ENCODE results near the gene MACROD2. TPM values are rescaled to one million over a fixed set of nuclear protein-coding genes. Genes with fewer than 3 reads are reported as not detected.

The MACROD2 gene
- total and polyA plus RNA-seq, 2 of the 4 experiments (the other 2 are of a cell fraction) = not detected

DNA sequence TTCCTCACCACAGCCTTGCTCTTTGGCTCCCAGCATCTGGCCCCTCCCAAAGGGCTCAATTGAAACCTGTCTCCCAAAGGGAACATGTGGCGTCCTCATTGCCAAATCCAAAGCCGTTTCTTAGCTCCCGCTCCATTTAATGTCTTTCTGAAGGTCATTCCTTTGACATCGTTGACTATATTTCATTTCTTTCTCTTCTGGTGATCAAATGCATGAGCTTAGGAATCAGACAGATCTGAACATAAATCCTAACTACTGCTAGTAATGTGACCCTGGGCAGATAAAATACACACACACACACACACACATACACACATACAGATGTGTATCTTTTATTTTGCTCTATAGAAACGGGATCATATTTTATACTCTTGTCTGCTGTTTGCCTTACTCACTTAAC is 1306.8 kb downstream of the MACROD2 start:
- no peak overlapping the region for H3K9ac ChIP-seq (ENCODE audit: low read depth, low read length)
- H3K27me3 ChIP-seq (ENCODE audit: control insufficient read depth, insufficient read depth, low read length) = no peaks in the 10 kb centered on the region
- no peak overlapping the region for H3K23ac ChIP-seq (ENCODE audit: low read depth, low read length)
- no peaks in the 10 kb centered on the region for H4K20me1 ChIP-seq (ENCODE audit: insufficient read depth, low read length)
- intact Hi-C loops (cut with micrococcal nuclease) (no loop called here), in situ Hi-C loops (cut with MboI; ENCODE audit: low sequenced_read_pairs) (no loop called here), dilution Hi-C loops (cut with HindIII; ENCODE audit: low sequenced_read_pairs, unreplicated experiment) (no loop called here)
- H3K27ac ChIP-seq (ENCODE audit: insufficient read depth, low read length) = no peak overlapping the region
- no peak overlapping the region for H2AK5ac ChIP-seq (ENCODE audit: low read depth, low read length)
- DNase-seq (no peak), ATAC-seq (ENCODE audit: low read depth) (no peak)
- H3K4me2 ChIP-seq (ENCODE audit: low read depth, low read length) = no peak overlapping the region
- POLR2A ChIA-PET (ENCODE audit: unreplicated experiment) = no interaction called here
- no peak overlapping the region for H2BK5ac ChIP-seq (ENCODE audit: low read depth, low read length, poor library complexity, severe bottlenecking)
- H4K91ac ChIP-seq (ENCODE audit: insufficient read depth, low read depth, low read length) = no peak overlapping the region
- H4K5ac ChIP-seq (ENCODE audit: low read depth, low read length) = no peak overlapping the region
- H3K14ac ChIP-seq (replicated peaks; ENCODE audit: low read depth, low read length) = no peak overlapping the region
- no peak overlapping the region for H2BK20ac ChIP-seq (ENCODE audit: low read depth, low read length)
- H2AK9ac ChIP-seq (replicated peaks; ENCODE audit: low read depth, low read length, poor library complexity) = no peak overlapping the region
- no peaks in the 10 kb centered on the region for H3K36me3 ChIP-seq (ENCODE audit: control insufficient read depth, insufficient read depth, low read length)
- H3K56ac ChIP-seq (ENCODE audit: extremely low read depth, insufficient read depth, low read length) = no peak overlapping the region
- 70% methylated on average over 3 of the region's 5 CpGs; no CpG with 5 or more reads in 1 of the 2 experiments for WGBS, 2 experiments (ENCODE audit: extremely low coverage in 2 of 2, insufficient read length in 1 of 2)
- no peak overlapping the region for H3K4me3 ChIP-seq (ENCODE audit: insufficient read depth, low read depth, low read length)
- no peak for TF ChIP-seq FOS (IDR thresholded peaks at IDR 0.05; ENCODE audit: low read depth, low read length)
- no peak for TF ChIP-seq RFX5 (IDR thresholded peaks at IDR 0.05; ENCODE audit: low read depth, low read length)
- no peak for TF ChIP-seq MAFK (IDR thresholded peaks at IDR 0.05; ENCODE audit: low read depth, low read length)
- no peak for TF ChIP-seq CHD1 (IDR thresholded peaks at IDR 0.05; ENCODE audit: low read depth, low read length)
- TF ChIP-seq POLR2A (IDR thresholded peaks at IDR 0.05; ENCODE audit: low read depth, low read length) = no peak
- no peak for TF ChIP-seq RAD21 (IDR thresholded peaks at IDR 0.05; ENCODE audit: low read length)
- TF ChIP-seq, protein P1, sequence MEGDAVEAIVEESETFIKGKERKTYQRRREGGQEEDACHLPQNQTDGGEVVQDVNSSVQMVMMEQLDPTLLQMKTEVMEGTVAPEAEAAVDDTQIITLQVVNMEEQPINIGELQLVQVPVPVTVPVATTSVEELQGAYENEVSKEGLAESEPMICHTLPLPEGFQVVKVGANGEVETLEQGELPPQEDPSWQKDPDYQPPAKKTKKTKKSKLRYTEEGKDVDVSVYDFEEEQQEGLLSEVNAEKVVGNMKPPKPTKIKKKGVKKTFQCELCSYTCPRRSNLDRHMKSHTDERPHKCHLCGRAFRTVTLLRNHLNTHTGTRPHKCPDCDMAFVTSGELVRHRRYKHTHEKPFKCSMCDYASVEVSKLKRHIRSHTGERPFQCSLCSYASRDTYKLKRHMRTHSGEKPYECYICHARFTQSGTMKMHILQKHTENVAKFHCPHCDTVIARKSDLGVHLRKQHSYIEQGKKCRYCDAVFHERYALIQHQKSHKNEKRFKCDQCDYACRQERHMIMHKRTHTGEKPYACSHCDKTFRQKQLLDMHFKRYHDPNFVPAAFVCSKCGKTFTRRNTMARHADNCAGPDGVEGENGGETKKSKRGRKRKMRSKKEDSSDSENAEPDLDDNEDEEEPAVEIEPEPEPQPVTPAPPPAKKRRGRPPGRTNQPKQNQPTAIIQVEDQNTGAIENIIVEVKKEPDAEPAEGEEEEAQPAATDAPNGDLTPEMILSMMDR (conservative IDR thresholded peaks at IDR 0.05; ENCODE audit: low read depth, low read length) = no peak
- TF ChIP-seq, protein P2, sequence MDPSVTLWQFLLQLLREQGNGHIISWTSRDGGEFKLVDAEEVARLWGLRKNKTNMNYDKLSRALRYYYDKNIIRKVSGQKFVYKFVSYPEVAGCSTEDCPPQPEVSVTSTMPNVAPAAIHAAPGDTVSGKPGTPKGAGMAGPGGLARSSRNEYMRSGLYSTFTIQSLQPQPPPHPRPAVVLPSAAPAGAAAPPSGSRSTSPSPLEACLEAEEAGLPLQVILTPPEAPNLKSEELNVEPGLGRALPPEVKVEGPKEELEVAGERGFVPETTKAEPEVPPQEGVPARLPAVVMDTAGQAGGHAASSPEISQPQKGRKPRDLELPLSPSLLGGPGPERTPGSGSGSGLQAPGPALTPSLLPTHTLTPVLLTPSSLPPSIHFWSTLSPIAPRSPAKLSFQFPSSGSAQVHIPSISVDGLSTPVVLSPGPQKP (IDR thresholded peaks at IDR 0.05; ENCODE audit: borderline replicate concordance, low read depth, low read length) = no peak
- TF ChIP-seq, protein P3, sequence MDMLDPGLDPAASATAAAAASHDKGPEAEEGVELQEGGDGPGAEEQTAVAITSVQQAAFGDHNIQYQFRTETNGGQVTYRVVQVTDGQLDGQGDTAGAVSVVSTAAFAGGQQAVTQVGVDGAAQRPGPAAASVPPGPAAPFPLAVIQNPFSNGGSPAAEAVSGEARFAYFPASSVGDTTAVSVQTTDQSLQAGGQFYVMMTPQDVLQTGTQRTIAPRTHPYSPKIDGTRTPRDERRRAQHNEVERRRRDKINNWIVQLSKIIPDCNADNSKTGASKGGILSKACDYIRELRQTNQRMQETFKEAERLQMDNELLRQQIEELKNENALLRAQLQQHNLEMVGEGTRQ (IDR thresholded peaks at IDR 0.05; ENCODE audit: low read depth, low read length) = no peak
- no peak for TF ChIP-seq CEBPB (IDR thresholded peaks at IDR 0.05; ENCODE audit: low read depth, low read length)
- TF ChIP-seq NFE2L2 (IDR thresholded peaks at IDR 0.05; ENCODE audit: low read depth, low read length) = no peak
- TF ChIP-seq SMC3 (IDR thresholded peaks at IDR 0.05; ENCODE audit: low read depth, low read length) = no peak
- no peak for TF ChIP-seq RCOR1 (IDR thresholded peaks at IDR 0.05; ENCODE audit: insufficient replicate concordance, low read length)
- no peak for TF ChIP-seq MXI1 (IDR thresholded peaks at IDR 0.05; ENCODE audit: borderline replicate concordance, low read depth, low read length)
- no peak for TF ChIP-seq MAZ (IDR thresholded peaks at IDR 0.05; ENCODE audit: borderline replicate concordance, low read depth, low read length)
- TF ChIP-seq BHLHE40 (IDR thresholded peaks at IDR 0.05; ENCODE audit: low read depth, low read length) = no peak
- H2AFZ ChIP-seq (replicated peaks; ENCODE audit: low read length, poor library complexity) = no peak overlapping the region
- CTCF ChIA-PET = no interaction called here
- peaks cover 10% of the 10 kb centered on the region for H3K9me3 ChIP-seq (ENCODE audit: control insufficient read depth, insufficient read depth, low read length)
- no peak overlapping the region for H2BK120ac ChIP-seq (ENCODE audit: low read depth, low read length)
- H3K9me1 ChIP-seq (ENCODE audit: insufficient read depth, low read length) = no peaks in the 10 kb centered on the region
- no peak overlapping the region for H3K4ac ChIP-seq (ENCODE audit: low read depth, low read length)
- no peak overlapping the region for H2BK15ac ChIP-seq (ENCODE audit: low read depth, low read length)
- no peak overlapping the region for H4K8ac ChIP-seq (ENCODE audit: low read depth in 2 of 2, low read length in 2 of 2)
- no TSS peak for BruUV-seq (replicated peaks)
- no peaks in the 10 kb centered on the region for H3K4me1 ChIP-seq (ENCODE audit: control insufficient read depth, insufficient read depth, low read length)
- H3K79me1 ChIP-seq (ENCODE audit: low read depth in 1 of 2, low read length in 2 of 2) = no peaks in the 10 kb centered on the region
- H3K18ac ChIP-seq (ENCODE audit: low read depth, low read length) = no peak overlapping the region

Data from IMR-90 (cell line).